Activated effector memory CD4-positive, alpha-beta T cell treated with Interleukin-2 at 50 U/mL for 16 hours (primary cell): ENCODE results near the gene GRAMD4.

ENCODE experiments used
- DNase-seq: peaks from one replicate; pipeline ENCODE4 v3.0.0-alpha.2; 2020

GRAMD4 gene

DNA sequence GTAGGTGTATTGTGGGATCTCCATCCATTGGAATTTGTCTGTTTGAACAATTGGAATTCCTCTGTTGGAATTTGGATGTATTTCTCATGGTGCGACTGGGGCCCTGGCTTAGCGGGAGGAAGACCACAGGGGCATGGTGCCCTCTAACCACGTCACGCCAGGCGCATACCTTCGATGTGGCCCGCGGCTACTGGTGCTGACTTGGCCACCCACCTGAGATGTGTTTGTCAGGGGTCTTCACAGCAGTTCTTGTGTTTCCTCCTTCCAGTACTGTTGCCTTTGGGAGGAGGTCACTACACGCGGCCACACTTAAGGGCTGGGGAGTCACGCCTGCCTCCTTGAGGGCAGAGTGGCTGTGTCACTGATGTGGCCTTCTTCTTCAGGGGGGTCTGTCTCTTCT is 36.6 kb upstream of the GRAMD4 start:
- no peak for DNase-seq

DNA sequence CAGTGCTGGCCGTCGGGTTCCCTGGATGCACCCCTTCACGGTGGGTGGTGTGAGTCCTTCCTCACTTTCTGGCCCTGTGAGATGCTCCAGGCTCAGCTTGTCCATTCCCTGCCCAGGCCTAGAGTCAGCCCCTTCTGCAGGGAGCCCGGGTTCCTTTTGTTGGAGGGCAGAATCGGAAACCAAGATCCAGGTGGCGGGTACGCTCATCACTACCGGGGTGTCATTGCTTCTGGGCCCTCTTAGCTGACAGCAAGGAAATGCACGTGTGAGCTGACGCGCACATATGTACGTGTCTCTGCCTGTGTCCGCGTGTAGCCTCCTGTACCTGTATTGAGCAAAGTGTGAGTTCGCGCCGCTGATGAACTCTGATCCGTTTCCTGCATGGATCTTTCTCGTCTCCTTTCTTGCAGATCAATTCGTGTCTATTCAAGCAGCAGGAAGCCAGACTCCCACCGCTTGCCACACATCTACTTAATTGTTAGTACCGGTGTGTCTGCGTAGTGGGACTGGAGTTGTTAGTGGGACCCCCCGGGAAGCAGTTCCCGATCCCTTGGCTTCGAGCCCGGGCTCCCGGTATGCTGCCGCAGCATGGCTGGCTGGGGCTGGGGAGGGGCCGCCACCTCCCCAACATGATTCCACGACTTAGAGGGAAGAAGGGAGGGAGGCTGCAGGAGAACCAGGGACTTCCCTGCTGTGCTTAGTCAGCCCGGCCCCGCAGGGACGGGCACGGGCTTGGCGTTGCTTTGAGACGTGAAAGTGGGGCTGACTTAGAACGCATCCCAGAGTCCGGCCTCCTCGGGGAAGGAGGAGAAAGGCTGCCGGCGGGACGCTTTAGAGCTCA is 35.9 kb upstream of the GRAMD4 start:
- no peak for DNase-seq

DNA sequence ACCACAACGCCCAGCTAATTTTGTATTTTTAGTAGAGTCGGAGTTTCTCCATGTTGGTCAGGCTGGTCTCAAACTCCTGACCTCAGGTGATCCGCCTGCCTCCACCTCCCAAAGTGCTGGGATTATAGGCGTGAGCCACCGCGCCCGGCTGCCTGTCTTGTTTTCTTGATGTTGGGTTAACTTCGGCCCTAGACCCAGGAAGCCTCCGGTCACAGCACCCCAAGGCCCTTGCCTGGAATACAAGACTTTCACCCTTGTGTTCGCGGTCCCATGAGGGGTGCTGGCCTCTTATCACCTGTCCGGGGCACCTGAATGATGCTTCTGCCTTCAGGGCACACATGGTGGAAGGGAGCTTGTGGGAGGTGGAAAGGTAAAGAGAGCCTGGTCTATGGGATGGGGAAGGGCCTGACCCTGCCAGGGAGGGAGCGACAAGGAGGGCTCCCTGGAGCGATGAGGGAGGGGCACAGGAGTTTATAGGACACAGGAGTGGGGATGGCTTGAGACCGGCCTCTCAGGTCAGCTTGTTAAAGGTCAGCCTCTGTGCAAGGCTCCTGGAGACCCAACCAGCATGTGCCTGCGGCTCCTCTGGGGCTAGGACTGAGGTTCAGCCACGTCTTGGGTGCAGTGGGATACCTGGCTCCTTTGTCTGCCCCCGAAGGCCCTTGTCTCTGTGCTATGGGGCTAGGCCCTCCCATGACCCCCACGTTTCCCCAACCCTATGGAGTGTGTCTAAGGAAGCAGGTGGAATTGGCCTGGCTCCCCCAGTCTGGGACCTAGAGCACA is 34.7 kb upstream of the GRAMD4 start:
- no peak for DNase-seq

DNA sequence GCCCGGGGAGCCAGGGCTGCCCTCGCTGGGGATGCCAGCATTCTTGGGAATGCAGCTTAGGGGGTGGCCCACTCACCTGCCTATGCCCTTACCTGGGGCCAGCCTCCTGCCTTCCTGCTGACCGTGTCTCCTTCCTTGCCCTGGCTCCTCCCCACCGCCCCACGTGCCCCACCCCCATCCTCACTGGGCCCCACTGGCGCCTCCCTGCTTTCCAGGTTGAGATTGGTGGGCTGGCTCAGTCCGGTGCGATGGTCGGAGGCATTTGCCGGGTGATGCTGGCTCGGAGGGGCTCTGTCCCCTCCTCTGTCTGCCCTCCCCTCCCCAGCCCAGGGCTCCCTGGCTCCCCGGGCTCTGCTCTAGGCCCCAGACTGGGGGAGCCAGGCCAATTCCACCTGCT is 34.1 kb upstream of the GRAMD4 start:
- DNase-seq: no peak

DNA sequence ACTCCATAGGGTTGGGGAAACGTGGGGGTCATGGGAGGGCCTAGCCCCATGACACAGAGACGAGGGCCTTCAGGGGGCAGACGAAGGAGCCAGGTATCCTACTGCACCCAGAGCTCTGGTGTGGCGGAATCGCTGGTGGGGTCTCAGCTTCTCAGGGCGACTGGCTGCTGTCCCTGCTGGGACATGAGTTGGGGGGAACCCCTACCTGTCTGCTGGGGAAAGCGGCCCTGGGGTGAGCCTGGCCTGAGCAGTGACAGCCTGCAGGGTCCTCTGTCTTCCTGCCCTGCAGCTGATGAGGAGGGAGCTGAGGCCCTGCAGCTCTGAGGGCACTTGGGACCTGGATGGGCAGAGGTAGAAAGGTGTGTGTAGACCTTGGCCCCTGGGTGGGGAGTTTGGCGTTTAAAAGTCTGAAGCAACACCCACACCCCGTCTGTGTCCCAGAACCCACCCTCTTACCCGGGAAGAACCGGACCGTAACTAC is 33.6 kb upstream of the GRAMD4 start:
- no peak for DNase-seq

DNA sequence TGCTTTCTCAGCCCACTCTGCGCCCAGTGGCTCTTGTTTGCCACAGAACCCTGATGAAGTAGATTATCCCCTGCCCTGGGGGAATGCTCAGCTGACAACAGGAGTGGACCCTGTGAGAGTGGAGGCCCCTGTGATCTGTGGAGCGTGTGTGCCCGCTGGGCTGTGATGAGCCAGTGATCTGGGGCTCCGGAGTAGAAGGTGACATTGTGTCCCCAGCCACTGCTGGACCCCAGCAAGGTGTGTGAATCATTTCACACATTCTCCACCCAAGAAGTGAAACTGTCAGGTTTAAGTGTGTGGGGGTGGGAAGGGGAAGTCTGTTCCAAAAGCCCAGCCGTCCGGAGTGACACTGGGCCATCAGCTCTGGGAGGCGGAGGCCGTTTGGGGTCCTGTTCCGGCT is 33.1 kb upstream of the GRAMD4 start:
- DNase-seq: no peak

DNA sequence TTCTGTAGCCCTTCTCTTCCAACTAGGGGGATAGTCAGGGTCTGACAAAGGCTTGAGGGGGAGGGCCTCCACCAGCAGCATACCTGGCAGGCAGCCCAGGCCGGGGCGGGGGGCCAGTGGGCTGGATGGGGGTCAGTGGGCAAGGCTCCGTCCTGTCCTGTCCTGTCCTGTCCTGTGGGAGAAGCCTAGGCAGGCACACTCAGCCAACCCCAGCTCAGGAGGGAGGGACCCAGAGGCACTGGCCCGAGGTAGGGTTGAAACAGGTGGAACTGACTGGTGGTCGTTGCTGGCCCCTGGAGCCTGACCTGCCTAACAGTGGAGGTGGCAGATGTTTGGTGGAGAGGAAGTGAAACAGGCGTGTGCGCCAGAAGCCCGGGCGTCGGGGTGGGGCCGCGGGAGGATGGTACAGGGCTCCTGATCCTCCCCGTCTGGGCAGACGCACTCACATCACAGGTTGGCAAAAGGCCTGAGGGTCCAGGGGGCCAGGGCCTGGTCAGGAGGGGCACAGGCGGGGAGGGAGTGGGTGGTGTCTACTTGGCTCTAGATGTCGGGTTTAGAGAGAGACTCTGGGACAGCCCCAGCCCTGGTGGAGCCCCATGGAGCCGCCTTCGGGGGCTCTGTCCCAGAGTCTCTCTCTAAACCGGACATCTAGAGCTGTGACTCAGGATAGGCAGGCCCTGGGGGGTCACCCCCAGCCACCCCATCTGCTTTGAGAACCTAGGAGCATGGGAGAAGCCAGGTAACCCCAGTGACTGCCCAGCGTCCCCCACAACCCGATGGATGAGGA is 32.5 kb upstream of the GRAMD4 start:
- no peak for DNase-seq

DNA sequence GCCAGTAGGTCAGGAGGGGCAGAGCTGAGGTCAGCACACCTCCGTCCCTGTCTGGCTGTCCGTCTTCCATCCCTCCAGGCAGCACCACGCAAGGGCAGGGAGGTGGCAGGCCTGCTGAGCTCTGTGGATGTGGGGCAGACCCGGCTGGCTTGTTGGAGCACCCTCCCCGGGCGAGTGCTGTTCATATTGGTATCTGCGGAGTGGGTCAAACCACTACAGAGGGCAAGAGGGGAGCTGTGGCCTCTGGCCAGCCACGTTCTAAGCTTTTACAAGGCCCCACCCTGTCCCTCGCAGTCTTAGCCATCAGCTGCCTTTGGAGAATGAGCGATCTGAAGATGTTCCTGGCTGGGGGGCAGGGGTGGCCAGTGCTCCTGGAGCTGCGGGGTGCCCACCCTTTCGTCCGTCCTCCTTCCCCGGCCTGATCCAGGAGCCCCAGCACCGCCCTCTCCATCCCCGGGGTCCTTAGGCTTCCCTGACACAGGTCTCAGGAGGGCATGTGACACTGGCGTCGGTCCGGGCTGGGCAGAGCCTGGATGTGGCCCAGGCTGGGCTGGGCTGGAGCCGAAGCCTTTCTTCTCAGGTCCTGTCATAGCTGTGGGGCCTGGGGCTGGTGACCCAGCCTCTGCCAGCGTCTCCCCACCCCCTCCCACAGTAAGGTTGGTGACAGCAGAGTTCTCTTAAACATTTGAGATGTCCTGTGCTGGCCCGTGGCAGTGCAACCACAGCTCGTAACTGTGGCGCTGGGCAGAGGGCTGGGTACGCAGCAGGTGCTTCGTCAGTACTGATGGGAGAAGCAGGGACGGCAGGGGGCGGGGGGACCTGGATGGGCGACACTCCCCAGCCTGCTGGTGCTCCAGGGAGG is 31.7 kb upstream of the GRAMD4 start:
- no peak for DNase-seq

DNA sequence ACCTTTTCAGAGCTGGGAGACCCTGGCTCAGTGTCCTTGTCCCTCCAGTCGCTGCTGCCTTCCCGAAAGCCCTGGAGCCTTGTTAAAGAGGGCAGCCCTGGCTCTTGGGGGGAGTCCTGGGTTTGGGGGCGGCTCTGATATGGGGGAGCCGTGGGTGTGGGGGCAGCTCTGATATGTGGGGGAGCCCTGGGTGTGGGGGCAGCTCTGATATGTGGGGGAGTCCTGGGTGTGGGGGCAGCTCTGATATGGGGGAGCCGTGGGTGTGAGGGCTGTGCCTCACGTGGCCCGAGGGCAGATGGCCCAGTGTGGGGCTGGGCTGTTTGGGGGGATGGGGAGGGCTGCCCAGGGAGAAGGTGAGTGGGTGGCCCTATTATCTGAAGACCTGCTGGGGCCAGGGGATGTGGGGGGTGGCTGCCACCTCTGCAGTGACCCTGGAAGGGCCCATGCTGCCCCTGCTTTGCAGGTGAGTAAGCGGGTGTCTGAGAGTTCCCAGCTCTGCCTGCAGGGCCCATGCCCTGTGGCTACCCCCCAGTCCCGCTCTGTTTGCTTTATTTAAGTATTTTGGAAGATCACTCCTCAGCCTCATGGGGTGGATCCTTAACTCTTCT is 30.9 kb upstream of the GRAMD4 start:
- DNase-seq: no peak

DNA sequence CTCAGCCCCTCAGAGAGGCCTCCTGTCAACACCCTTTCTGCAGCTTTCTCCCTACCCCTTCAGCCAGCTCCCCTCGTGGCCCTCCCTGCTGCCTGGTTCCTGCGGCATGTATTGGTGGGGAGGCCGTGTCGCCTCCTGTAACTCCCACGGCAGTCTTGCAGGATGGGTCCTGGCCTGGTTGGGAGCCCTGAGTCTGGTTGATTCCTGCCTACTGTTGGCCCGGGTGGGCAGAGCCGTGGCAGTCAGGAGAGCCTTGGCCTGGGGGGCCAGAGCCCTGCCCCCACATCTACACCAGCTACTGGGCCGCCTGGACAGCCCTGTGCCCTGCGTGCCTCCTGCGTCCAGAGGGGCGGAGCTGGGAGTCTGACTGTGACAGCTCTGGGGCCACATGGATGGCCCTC is 30.3 kb upstream of the GRAMD4 start:
- no peak for DNase-seq

DNA sequence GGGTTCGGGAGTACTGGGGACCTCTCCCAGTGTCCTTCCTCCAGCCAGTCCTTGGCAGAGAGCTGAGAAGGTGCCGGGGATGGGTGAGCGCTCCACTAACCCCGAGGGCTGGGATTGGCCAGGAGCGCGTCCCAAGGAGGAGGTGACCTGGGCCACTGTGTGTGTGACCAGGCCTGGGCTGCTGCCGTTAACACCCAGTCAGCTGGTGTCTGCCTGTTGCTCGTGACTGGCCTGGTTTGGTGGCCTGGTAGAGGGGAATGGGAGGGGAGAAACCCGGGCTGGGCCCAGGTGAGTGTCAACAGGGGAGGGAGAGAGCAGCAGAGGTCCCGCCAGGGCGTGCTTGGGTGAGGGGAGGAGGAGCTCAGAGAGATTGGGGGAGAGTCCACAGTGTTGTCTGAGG is 29.9 kb upstream of the GRAMD4 start:
- no peak for DNase-seq

DNA sequence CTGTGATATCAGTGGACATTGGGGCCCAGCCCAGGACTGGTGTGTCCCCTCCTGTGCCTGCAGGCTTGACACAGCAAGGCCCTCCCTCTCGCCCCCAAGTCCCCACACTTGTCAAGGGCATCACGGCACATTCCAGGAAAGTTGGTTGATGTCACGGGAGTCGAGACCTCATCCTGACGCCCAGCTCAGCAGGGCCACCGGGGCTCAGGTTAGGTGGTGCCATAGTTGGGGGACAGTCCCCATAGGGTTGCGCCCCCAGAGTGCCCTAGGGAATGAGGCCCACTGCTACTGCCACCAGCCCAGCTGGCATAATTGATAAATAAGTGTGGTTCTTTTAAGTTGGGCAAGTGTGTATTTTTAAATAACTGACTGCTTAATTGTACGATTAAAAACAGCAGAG is 28.3 kb upstream of the GRAMD4 start:
- DNase-seq: no peak

DNA sequence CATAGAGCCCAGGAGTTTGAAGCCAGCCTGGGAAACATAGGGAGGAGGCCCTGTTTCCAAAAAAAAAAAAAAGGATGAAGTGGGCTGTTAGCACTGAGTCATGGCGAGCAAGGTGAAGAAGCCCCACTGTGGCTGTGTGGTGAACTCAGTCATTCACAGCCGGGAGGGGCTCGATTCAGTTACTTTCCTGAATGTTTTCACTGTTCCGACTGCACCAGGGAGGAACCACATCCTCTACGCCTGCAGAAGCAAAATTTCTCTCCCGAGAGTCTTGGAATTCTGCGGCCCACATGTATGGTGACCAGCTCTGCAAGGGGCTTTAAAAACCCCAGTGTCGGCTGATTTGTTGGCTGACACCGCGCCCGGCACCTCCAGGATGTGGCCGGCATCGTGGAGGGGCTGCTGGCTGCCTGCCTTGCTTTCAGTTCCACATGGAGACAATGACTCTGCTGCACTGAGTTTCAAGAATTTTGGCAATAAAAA is 27.8 kb upstream of the GRAMD4 start:
- peak; percentile 23 for DNase-seq

DNA sequence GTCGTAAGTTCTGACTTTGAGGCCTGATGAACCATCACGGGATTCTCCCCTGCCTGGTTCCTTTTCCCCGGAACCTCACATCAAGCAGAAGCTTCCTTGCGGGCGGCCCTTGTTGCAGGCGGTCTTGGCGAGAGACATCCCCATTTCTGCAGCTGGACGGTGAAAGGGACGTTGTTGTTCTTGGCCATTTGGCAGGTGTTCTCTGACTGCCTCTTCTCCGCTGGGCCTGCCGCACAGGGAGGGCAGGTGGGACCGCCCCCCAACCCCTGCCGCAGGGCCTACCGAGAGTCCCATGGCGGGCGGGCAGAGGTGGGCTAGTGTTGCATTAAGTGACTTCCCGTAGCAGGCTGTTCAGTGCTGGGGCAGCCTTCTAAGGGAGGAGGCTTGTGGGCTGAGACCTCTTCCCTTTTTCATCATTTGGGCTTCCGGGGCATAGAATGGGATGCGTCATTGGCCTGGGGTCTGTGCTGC is 26.9 kb upstream of the GRAMD4 start:
- no peak for DNase-seq

DNA sequence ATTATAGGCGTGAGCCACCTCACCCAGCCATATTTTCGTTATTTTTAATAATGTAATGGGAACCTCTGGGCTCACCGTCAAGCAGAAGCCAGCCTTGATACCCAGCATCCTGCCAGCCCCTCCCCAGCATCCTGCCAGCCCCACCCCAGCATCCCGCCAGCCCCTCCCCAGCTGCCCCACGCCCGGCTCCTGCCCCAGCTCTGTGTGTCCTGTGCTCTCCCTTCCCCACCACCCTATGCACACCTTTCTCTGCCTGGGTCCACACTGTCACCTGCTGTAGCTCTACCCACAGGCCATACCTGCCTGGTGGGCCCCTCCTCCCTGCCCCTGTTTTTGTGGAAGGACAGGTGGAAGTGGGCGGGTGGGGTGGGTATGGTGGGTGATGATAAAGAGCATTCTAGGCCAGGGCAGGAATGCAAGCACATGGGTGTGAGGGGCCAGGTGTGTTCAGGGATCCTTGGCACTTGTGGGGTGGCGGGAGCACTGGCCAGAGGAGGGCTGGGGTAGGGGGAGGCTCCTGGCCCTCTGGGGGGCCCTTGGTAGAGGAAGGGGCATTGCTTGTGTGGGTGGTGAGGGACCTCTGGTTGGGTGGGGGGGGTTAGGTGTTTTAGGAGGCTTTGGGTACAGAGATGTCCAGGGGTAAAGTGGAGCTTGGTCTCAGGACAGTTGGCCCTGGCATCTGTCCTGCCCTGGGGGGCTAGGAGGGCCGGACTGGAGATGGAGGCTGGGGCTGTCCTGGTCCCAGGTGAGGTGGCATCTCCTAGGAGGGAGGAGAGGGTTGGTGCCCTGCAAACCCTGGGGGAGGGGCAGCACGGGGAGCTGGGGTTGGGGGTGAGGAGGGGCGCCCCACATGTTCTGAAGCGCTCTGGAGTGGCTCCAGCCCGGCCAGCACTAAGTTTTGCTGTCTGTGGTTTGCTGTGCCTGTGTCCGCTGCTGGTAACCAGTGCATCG is 25.9 kb upstream of the GRAMD4 start:
- no peak for DNase-seq

DNA sequence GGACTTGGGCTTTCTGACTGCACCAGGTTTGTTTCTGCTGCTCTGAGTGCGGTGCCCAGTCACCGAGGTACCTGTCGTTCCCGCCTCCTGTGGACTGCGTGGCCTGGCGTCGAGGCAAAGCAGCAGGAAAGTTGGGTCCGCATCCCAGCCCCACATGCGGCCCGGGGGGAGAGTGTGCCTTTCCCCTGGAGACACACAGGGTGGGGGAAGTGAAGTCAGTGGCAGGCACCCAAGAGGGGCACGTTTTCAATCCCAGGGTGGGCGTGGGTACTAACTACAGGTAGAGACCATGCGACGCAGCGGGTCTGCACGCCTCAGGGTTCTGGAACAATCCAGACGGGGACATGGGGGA is 25.3 kb upstream of the GRAMD4 start:
- no peak for DNase-seq

DNA sequence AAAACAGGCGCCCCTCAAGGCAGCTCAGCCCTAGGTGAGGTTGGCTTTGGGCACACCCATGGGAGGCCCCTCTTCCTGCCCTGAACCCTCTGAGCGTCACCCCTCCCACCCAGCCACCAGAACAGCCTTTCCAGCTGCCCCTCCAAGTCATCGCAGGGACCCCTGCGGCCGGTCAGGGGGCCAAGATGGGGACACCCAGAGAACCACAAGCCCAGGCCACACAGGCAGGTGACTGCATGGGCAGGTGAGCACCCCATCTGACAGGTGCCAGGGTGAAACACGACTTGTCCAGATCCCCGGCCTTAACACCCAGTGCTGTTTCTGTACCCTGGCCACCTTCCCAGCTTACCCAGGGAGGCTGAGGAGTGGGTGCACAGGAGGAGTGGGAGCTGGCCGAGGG is 24.6 kb upstream of the GRAMD4 start:
- no peak for DNase-seq

DNA sequence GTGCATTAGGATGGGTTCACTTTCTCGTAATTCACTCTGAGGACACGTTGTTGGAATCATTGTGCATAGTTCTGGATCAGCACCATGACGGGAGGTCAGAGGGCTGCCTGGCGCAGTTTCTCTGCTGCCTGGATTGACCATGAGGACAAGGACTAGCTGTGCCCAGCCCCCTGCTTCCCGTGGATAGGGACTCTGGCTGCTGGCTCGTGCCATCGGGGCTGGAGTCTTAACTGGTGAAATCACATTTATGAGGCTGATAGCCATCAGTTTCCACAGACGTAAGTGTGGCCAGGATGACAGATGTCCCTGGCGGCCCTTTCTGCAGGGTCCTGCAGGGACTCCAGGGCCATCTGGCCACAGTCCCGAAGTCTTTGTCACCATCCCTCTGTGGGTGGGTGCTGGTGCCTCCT is 24.1 kb upstream of the GRAMD4 start:
- DNase-seq: no peak

DNA sequence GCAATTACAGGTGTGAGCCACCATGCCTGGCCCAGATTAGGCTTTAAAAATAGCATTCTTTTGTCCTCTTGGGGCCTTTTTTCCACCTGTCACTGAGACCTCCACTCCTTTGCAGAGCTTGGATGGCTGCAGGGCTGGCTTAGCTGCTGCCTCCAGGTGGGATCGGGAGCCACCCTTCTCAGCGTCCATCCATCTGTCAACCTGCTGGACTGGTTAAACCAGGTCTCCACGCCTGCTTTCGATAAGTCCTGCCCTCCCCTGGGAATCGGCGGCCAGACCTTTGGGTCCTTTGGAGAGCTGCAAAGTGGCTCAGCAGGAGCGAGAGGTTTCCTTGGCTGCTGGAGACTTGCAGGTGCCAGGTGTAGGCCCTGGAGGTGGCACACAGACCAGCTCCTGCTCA is 23.4 kb upstream of the GRAMD4 start:
- DNase-seq: no peak

DNA sequence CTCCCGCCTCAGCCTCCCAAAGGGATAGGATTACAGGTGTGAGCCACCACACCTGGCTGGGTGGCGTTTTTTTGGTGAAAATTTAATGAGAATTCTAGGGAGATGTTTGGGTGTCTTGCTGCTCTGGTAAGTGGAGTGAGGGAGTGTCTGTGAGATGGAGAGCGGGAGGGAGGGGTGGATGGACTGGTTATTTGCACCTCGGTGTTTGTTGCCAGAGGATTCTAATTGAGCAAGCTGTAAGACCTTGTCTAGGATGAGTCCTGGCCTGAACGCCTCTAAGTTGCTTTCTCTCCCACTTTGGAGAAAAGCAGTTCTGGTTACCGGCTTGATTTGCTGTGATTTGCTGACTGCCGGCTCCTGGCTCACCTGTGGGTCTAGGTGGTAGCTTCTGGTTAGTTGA is 22.0 kb upstream of the GRAMD4 start:
- no peak for DNase-seq
